ENCODE results near the gene CHSY1. TPM values are rescaled to one million over a fixed set of nuclear protein-coding genes. Genes with fewer than 3 reads are reported as not detected.

Gene CHSY1
- polyA plus RNA-seq, 1 experiment, result 49.2 TPM

DNA sequence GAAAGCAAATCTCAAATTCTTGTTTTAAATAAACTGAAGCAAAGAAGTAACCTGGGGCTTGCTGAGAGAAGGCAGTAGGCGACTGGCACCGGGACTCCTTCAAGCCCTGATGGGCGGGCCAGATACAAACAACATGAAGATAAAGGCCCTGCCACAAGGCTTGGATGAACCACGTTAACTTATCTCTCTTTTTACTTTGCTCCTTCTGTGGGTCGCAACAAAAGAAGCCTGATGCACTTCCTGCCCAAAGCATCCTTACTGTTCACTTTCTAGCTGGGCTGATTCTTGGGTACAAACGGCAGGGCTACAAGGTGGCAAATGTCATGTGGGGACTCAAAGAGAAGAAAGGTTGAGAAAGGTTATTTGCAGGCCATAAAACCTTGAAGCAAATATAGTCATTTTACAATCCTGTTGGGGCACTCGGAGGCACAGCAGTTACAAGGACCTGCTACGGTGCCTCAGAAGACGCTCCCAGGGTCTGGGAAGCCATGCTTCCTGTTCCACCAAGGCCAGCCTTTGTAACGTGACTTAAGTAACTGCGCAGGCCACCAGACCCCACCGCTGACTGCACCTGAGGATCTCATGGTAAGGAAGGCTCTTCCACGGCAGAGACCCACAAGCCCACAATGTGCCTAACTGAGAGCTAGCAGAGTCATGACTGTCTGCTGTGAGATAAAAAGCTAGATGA is 71.1 kb downstream of the CHSY1 start:
- Histone ChIP-seq H3K27ac (ENCODE audit: low read depth, low read length) (peak overlapping the region; percentile 82), H3K27me3 (ENCODE audit: control insufficient read depth, insufficient read depth, low read length) (no peaks in the 10 kb centered on the region), H3K9me3 (ENCODE audit: control insufficient read depth, insufficient read depth, low read length) (peaks cover 5% of the 10 kb centered on the region; the same call in 1 of the 2 replicates), H3K4me3 (ENCODE audit: low read depth, low read length) (no peak overlapping the region)
- ChIA-PET POLR2A (no interaction called here), CTCF (interaction anchor here (0.6 kb wide), 1 partner anchor 92 kb away, joined by 3 read pairs; no protein-coding TSS in a partner anchor)
- TF ChIP-seq, protein P1, sequence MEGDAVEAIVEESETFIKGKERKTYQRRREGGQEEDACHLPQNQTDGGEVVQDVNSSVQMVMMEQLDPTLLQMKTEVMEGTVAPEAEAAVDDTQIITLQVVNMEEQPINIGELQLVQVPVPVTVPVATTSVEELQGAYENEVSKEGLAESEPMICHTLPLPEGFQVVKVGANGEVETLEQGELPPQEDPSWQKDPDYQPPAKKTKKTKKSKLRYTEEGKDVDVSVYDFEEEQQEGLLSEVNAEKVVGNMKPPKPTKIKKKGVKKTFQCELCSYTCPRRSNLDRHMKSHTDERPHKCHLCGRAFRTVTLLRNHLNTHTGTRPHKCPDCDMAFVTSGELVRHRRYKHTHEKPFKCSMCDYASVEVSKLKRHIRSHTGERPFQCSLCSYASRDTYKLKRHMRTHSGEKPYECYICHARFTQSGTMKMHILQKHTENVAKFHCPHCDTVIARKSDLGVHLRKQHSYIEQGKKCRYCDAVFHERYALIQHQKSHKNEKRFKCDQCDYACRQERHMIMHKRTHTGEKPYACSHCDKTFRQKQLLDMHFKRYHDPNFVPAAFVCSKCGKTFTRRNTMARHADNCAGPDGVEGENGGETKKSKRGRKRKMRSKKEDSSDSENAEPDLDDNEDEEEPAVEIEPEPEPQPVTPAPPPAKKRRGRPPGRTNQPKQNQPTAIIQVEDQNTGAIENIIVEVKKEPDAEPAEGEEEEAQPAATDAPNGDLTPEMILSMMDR (IDR thresholded peaks at IDR 0.05; ENCODE audit: low read depth, low read length), result no peak
- DNase-seq (ENCODE audit: low read depth, low spot score), result no peak

DNA sequence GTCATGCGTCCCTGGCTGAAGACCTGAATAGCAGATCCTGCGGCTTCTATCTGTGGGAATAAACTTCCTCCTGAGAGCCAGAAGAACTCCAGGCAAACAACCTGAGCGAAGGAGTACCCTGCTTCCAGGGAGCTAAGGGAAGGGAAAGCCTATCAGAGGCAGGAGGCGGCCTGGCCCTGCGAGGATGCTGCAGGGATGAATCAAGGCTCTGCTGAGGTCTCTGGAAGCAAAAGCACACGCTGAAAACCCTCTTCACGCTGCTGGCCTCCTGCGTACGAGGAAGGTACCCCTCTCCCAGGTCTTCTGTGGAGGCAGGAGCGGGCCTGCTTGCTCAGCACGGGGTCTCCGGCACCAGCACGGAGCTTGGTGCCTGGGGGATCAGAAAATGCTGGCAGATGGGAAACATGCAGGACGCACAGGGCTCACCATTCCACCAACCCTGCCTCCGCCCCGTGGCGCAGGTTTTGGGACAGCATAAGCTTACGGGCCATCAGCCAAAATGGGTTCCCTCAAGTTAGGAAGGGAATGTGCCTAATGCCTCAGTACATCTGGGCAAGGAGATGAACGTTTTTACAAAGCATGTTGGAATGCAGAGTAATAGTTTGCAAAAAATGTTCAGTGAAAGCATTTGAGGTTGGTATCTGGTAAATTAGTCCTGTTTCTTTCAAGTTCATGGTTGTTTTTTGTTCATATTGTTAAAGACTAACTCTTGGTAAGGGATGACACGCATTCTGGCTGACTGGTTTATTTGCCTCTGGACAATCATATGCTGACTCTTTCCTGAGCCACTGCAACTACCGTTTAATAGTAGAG is 72.3 kb downstream of the CHSY1 start:
- DNase-seq (ENCODE audit: low read depth, low spot score), result no peak
- peak overlapping the region; percentile 82 for H3K27ac ChIP-seq (ENCODE audit: low read depth, low read length)
- no peaks in the 10 kb centered on the region for H3K27me3 ChIP-seq (ENCODE audit: control insufficient read depth, insufficient read depth, low read length)
- CTCF ChIA-PET, result interaction anchor here (0.6 kb wide), 1 partner anchor 91 kb away, joined by 3 read pairs; no protein-coding TSS in a partner anchor
- POLR2A ChIA-PET, result no interaction called here
- peaks cover 7% of the 10 kb centered on the region; the same call in 1 of the 2 replicates for H3K9me3 ChIP-seq (ENCODE audit: control insufficient read depth, insufficient read depth, low read length)
- TF ChIP-seq, protein P1 (IDR thresholded peaks at IDR 0.05; ENCODE audit: low read depth, low read length), result no peak
- no peak overlapping the region for H3K4me3 ChIP-seq (ENCODE audit: low read depth, low read length)

DNA sequence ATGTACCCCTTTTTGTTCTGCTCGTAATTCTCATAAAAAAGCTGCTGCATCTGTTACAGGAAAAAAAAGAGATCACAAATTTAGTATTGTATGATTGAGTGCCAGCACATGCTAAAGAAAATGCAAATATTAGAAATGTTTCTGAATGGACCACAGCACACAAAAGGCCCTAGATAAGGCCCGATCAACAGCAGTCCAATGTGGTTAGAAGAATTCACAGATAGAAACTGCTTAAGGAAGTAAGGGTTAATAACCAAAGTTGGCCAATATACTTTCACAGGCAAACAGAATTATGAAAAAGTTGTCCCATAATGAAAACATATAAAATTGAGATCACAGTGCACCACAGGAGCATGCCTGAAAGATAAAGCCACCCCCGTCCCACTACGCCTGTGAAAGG is 72.9 kb downstream of the CHSY1 start:
- DNase-seq (ENCODE audit: low read depth, low spot score), result no peak
- ChIA-PET CTCF (no interaction called here), POLR2A (no interaction called here)
- H3K4me3 ChIP-seq (ENCODE audit: low read depth, low read length), result no peak overlapping the region
- TF ChIP-seq, protein P1 (IDR thresholded peaks at IDR 0.05; ENCODE audit: low read depth, low read length), result no peak
- H3K27me3 ChIP-seq (ENCODE audit: control insufficient read depth, insufficient read depth, low read length), result no peaks in the 10 kb centered on the region
- peaks cover 9% of the 10 kb centered on the region; the same call in 1 of the 2 replicates for H3K9me3 ChIP-seq (ENCODE audit: control insufficient read depth, insufficient read depth, low read length)
- H3K27ac ChIP-seq (ENCODE audit: low read depth, low read length), result peak overlapping the region; percentile 82

DNA sequence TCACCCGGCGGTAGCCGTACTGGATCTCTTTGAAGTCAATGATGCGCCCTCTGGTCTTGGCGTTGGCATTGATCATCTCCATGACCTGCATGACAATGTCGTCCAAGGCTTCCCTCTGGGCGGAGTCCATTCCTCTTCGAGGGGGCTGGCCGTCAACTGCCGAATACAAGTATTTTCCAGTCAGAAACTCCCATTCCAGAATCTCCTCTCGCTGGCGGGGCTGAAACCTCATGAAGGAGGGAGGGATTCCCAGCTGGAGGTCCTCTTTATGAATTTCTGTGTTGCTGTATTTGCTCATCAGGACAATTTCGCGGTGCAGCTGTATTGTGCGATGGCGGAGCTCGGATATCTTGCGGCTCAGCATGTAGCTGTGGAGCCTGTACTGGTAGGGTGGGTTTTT is 73.4 kb downstream of the CHSY1 start:
- TF ChIP-seq, protein P1 (IDR thresholded peaks at IDR 0.05; ENCODE audit: low read depth, low read length), result no peak
- CTCF ChIA-PET, result no interaction called here
- H3K27ac ChIP-seq (ENCODE audit: low read depth, low read length), result no peak overlapping the region
- peaks cover 9% of the 10 kb centered on the region; the same call in 1 of the 2 replicates for H3K9me3 ChIP-seq (ENCODE audit: control insufficient read depth, insufficient read depth, low read length)
- no peak overlapping the region for H3K4me3 ChIP-seq (ENCODE audit: low read depth, low read length)
- no peak for DNase-seq (ENCODE audit: low read depth, low spot score)
- no peaks in the 10 kb centered on the region for H3K27me3 ChIP-seq (ENCODE audit: control insufficient read depth, insufficient read depth, low read length)
- POLR2A ChIA-PET, result no interaction called here

DNA sequence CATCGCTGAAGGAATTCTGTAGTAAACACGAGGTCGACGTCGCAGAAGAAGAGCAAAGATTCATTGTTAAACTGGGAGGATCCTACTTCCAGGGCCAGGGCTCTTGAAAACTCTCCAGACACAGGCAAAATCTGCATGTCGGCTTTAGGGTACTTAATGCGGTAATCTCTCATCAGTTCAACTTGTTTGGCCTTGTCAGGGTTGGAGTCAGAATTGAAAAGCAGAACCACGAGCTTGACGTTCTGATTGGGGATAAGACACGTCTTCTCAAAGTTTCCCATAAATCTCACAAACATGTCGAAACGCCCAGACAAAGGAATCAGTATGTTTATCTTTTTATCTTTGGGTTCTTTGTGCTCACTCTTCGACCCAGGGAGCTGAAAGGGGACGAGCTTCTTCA is 74.0 kb downstream of the CHSY1 start:
- Histone ChIP-seq H3K4me3 (ENCODE audit: low read depth, low read length) (no peak overlapping the region), H3K9me3 (ENCODE audit: control insufficient read depth, insufficient read depth, low read length) (peaks cover 9% of the 10 kb centered on the region; the same call in 1 of the 2 replicates), H3K27ac (ENCODE audit: low read depth, low read length) (no peak overlapping the region), H3K27me3 (ENCODE audit: control insufficient read depth, insufficient read depth, low read length) (no peaks in the 10 kb centered on the region)
- ChIA-PET POLR2A (no interaction called here), CTCF (no interaction called here)
- TF ChIP-seq, protein P1 (IDR thresholded peaks at IDR 0.05; ENCODE audit: low read depth, low read length), result no peak
- no peak for DNase-seq (ENCODE audit: low read depth, low spot score)
